Vagina (tissue), 2 donors: ENCODE results near the gene EML6.

Experiments
- POLR2A ChIP-seq, 2 donors: fragments of 450-650 bp; IDR thresholded peaks; one replicate each; pipeline ENCODE4 v1.6.1; 2017; ENCODE audit warnings: antibody characterized with exemption in 2 of 2, mild to moderate bottlenecking in 2 of 2, moderate library complexity in 2 of 2
- POLR2AphosphoS5 ChIP-seq, 2 donors: sonication (generic); formaldehyde crosslinking; IDR thresholded peaks; one replicate each; pipeline ENCODE4 v1.9.0; 2017; ENCODE audit warnings: antibody characterized with exemption in 2 of 2, mild to moderate bottlenecking in 2 of 2, low read depth in 1 of 2; ENCODE audit not compliant: insufficient read depth in 1 of 2
- TF ChIP-seq, protein P1 (sequence below), 3 experiments: fragments of 450-650 bp in 2 of 3; fragments of 200-600 bp in 1 of 3; sonication (generic) in 1 of 3; IDR thresholded peaks; one replicate each; pipeline ENCODE4 v1.5.1; 2017 to 2019; ENCODE audit warnings: antibody characterized with exemption in 3 of 3, mild to moderate bottlenecking in 2 of 3, moderate library complexity in 2 of 3

DNA sequence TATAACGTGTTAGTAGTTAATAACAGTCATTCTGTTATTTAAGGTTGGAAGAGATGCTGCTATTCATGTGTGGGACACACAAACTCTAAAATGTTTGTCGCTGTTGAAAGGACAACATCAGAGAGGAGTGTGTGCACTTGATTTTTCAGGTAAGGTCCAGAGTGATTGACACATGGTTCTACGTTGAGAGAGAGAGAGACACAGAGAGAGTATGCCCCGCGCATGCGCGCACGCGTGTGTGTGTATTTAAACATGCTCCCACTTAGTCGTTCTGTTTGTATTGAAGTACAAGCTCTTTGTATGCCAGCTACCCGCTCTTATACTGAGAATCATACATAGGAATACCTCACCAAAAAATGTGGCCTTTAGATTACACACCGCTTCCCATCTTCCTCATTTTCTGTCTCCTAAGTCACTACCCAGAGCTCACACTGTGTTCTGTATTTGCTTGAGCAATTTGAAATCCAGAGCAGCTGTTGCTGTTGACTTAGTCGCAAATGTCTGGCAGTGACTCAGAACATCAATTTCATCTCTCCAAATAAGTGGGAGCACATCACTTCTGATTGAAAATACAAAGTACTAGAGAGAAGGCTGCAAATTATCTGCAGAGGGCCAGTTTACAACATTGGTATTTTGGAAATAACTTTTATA, 148.1 kb downstream of the EML6 start:
- TF ChIP-seq, protein P1, sequence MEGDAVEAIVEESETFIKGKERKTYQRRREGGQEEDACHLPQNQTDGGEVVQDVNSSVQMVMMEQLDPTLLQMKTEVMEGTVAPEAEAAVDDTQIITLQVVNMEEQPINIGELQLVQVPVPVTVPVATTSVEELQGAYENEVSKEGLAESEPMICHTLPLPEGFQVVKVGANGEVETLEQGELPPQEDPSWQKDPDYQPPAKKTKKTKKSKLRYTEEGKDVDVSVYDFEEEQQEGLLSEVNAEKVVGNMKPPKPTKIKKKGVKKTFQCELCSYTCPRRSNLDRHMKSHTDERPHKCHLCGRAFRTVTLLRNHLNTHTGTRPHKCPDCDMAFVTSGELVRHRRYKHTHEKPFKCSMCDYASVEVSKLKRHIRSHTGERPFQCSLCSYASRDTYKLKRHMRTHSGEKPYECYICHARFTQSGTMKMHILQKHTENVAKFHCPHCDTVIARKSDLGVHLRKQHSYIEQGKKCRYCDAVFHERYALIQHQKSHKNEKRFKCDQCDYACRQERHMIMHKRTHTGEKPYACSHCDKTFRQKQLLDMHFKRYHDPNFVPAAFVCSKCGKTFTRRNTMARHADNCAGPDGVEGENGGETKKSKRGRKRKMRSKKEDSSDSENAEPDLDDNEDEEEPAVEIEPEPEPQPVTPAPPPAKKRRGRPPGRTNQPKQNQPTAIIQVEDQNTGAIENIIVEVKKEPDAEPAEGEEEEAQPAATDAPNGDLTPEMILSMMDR (IDR thresholded peaks at IDR 0.05), result no peak
- TF ChIP-seq POLR2A (IDR thresholded peaks at IDR 0.05) (no peak), POLR2AphosphoS5 (IDR thresholded peaks at IDR 0.05; ENCODE audit: insufficient read depth in 1 of 2, low read depth in 1 of 2) (no peak)
